NCI-H2107 treated with DMSO at 0.1 percent for 48 hours (cell line): Measurements from ENCODE around the gene VAMP4.
"Not testable (repeated sequence)": the region's sequence is repeated elsewhere in the genome, so short reads cannot be mapped to it uniquely, and the experiment has no call there.

ENCODE experiments used
- DNase-seq: peaks from one replicate; lab custom pipeline; 2025; ENCODE audit not compliant: unreplicated experiment; lab: John Stamatoyannopoulos, UW

Gene VAMP4

GRCh38 chr1:171753182-171753581, 11.3 kb upstream of the VAMP4 start:
- no peak for DNase-seq

- no peak for DNase-seq
These were observed 9.4 kb upstream of the VAMP4 start for GRCh38 chr1:171751221-171751620.

GRCh38 chr1:171748651-171749050, 6.8 kb upstream of the VAMP4 start:
- no peak for DNase-seq

DNA sequence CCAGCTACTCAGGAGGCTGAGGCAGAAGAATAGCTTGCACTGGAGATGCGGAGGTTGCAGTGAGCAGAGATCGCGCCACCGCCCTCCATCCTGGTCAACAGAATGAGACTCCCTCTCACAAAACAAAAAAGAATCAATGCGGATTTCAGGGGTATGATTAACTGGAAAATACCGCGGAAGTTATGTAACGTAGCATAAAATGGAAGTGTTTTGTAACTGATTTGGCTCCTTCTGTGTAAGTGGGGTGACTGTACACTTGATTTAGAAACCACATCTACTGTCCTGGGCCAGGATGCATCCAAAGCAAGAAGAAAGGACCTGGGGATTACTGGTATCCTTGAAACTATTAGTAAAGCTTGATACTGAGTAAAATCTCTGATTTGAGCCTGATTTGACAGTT, 3.1 kb upstream of the VAMP4 start:
- no peak for DNase-seq

- DNase-seq, result no peak
These were observed 1.4 kb upstream of the VAMP4 start for GRCh38 chr1:171743081-171743870.

GRCh38 chr1:171742577-171742922, 685 bp upstream of the VAMP4 start:
- DNase-seq, result peak; percentile 63

DNA sequence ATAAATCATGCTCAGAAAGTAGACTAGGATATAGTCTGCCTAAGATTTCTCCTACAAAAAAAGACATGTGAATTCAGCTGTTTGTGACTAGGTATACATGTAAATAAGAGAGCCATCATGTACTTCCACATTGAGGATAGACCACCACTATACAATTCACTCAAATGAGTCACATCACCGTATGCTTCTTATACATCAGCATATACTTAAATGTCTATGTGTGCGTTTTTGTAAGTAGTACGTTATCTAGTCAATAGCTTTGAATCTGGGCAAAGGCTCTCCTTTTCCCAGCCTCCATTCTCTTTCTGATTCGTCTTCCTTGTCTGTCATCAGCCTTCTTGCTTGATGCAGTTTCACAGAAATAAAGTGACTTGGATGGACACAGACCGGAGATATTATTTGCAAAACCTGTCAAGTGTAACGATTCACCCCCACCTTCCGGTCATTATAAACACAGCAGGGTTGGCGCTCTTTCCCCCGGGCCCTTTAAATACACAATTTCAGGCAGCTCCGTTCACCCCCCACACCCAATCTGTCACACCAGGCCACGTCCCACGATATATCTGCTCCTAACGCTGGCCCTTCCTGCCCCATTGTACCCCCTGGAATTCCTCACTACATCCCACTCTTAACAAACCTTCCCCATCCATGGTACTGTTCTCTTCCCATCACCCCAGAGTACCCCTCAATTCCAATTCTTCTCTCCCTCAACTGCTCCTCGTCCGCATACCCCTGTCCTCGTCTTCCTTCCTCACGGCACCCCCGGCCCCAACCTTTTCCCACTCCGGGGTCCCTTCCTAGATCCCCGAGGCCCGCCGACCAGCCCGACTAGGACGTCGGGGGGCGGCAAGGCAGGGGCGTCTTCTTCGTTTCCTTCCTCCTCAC, 636 bp downstream of the VAMP4 start:
- DNase-seq, result peak; percentile 30

DNA sequence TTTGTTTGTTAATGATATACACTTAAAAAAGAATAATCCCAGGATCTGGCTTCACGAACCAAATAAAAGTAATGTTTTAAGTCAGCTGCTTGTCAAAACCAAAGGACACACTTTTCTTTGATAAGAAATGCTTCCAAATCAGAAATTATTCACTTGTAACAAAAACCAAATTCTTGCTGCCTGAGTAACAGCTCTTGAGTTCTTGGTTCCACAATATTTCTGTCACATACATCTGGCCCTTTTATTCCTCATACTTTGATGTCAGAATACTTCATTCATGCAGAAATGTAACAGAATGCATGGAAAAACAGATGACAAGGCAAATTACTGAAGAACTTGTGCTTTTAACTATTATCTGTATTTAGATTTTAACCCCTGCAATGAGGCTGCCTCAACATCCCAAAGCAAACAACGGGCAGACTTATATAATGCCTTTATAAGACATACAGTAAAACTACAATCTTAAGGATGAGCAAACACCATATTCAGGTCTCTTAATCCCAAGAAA, 1.5 kb downstream of the VAMP4 start:
- no peak for DNase-seq

DNA sequence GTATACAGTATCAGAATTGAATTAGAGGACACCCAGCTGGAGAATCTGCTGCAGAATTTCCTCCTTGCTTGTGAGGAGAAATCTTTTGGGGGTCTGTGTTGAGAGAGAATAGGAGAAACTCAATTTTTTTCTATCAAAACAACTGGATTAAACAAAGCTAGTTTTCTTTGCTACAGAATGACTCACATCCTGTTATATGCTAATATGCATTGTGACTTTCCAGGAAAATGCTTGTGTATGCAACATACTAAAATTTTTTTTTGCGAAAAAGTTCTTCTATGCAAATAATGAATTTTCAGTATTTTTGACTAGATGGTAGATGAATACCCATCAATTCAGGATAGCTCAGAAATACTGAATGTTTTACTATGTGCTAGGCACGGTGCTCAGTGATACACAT, 2.2 kb downstream of the VAMP4 start:
- no peak for DNase-seq

DNA sequence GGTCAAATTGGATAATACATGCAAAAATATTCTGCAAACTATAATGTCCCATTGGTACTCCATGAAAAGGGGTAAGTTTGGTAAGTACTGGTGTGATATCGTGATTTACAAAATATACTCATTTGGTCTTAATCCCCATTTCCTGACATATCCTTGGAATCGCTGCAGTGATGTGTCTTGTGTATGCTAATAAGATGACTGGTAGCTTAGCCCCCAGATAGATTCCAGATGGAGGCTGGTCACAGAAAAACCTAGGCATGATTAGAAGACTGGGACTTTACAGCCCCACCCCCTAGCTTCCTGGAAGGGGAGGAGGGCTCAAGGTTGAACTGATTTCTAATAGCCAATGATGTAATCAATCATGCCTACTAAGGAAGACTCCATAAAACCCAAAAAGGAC, 3.0 kb downstream of the VAMP4 start:
- DNase-seq, result no peak

DNA sequence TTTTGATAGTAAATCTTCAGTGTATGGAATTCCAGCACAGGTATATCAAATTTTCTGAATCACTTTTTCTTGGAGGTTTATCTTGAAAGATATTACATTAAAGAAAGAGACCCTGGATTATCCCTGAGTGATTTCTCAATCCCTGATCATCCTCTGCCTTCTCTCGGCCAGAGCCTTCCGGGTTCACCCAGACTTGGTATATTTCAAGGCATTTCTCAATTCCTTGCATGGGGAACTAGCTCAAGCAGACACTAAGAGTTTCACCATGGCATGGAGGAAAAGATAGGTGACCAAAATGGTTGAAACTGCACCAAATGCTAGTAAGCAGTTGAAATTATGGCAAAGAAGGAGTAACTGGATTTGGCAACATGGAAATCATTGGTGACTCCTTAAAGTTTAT, 5.7 kb downstream of the VAMP4 start:
- DNase-seq, result no peak

GRCh38 chr1:171730052-171730451, 11.8 kb downstream of the VAMP4 start:
- no peak for DNase-seq

DNA sequence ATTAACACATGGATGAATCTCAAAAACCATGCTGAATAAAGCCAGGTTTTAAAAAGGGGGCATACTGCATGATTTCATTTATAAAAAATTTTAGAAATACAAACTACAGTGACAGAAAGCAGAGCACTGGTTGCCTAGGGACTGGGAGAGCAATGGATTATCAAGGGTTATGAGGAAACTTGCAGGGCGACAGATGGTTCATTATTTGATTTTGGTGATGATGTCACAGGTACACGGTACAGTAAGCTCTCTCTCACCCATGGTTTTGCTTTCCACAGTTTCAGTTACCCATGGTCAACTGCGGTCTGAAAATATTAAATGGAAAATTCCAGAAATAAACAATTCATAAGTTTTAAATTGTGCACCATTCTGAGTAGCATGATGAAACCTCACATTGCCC, 14.1 kb downstream of the VAMP4 start:
- DNase-seq, result no peak

DNA sequence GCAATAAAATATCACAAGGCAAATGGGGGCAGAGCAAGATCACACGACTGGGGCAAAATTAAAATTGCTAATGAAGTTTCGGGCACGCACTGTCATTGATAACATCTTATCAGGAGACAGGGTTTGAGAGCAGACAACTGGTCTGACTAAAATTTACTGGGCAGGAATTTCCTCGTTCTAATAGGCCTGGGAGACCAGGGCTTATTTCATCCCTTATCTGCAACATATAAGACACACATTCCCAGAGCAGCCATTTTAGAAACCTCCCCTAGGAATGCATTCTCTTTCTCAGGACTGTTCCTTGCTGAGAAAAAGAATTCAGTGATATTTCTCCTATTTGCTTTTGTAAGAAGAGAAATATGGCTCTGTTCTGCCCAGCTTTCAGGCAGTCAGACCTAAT, 18.7 kb downstream of the VAMP4 start:
- DNase-seq, result not testable (repeated sequence)

DNA sequence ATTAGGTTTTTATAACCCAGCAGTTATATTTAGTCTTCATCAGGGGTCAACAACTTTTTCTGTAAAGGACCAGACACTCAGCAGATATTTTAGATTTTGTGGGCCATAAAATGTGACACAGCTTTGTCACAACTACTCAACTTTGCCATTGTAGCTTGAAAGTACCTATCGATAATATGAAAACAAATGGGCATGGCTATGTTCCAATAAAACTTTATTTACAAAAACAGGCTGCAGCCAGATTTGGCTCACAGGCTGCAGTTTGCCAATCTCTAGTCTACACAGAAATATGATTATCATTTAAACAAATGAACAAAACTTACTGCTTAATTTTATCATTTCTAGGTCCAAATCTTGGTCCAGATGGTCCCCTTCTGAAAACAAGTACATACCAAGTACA, 23.0 kb downstream of the VAMP4 start:
- no peak for DNase-seq

DNA sequence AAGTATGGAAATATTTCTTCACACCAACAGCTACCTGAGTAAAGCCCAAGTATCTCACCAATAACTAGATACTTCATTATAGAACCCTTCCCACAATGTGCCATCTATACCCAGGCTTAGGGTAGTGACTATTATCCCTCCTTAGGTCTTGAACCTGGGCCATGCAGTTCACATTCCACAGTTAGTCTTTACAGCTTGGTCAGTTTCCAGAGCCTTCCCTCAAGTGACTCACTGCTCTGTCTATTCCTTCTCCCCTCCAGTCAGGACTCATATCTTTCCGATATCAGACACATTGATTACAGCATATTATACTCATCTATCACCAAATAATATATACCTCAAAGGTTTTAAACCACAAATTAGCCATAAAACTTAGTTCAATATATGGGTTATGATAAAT, 23.6 kb downstream of the VAMP4 start:
- DNase-seq, result no peak

GRCh38 chr1:171717062-171717718, 24.7 kb downstream of the VAMP4 start:
- no peak for DNase-seq

DNA sequence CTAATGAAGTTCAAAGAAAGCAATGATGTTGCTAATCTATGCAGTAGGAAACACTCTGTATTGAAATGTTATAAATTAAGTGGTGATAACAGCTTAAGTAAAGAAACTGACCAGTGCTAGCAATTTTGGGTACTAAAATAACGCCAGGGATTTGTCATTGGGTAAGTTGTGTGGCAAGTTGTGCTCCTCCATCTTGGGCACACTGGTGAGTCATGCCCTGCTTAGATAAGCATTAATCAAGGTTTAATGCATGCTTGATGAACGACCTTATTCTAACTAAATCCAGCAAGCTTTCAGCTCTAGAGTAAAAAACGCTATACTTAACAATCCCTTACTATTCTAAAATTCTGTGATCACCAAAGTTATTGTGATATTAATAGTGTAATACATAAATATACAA, 25.2 kb downstream of the VAMP4 start:
- DNase-seq, result no peak

GRCh38 chr1:171715813-171716251, 26.0 kb downstream of the VAMP4 start:
- no peak for DNase-seq

DNA sequence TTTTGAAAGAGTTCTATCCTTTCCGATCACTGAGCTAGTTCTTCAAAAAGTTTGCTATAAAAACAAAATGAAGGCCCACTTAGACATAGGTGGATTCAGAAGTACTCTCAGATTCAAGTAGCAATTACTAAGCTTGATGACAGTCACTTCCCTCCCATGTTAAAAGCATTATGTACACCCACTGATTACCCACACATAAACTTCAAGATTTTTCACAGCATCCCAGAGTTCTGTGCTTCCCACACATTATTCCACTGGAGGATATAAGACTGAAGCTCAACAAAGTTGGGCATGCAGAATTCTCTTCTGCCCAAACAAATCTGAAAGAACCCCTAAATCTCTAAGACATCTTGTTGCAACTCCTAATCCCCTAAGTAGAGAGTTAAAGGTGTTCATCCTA, 29.5 kb downstream of the VAMP4 start:
- no peak for DNase-seq

DNA sequence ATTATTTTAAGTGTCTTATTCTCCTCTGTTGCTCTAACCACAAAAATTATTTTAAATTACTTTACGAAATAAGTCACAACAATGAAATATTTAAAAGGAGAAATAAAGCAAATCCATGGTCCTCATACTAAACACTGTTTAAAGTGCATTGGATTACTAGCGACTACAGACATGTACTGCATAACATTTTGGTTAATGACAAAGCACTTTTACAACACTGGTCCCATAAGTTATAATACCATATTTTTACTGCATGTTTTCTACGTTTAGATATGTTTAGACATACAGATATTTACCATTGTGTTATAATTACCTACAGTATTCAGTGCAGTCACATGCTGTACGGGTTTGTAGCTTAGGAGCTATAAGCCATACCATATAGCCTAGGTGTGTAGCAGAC, 30.2 kb downstream of the VAMP4 start:
- DNase-seq, result no peak

DNA sequence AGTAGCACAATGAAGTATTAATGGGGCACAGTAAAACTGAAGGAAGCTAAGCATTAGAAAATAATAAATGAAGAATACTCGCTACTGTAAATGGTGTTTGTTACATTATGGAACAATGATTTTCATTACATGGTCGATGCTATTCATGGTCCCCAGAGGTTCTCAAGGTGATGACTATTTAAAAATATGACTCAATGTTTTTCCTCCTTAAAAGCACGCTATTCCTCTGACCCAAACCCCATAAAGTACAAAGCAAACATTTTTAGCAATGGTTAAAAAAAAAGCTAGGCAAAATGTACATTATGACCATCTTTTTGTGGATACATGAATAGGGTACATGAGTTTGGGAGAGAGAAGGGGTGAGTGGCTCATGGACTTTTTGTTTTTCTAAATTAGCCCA, 34.3 kb downstream of the VAMP4 start:
- DNase-seq, result no peak
